Measurements from ENCODE around the gene PTS. TPM values are rescaled to one million over a fixed set of nuclear protein-coding genes. Genes with fewer than 3 reads are reported as not detected.

The PTS gene
- total RNA-seq, 1 donor from 2014 or later: 40.1 TPM

- DNase-seq (ENCODE audit: low read depth, low spot score): no peak
- Mint-ChIP-seq H3K4me1 (peaks cover 25% of the 10 kb centered on the region), H3K36me3 (ENCODE audit: low read depth) (no peaks in the 10 kb centered on the region), H3K27ac (ENCODE audit: unreplicated experiment) (no peak overlapping the region), H3K4me3 (peak overlapping the region; percentile 97), H3K27me3 (ENCODE audit: low read depth) (peaks cover 17% of the 10 kb centered on the region), H3K9me3 (no peaks in the 10 kb centered on the region)
- TF ChIP-seq CTCF (conservative IDR thresholded peaks at IDR 0.05): no peak
These were observed 1.2 kb downstream of the PTS start for GRCh38 chr11:112227471-112227870.

- Mint-ChIP-seq H3K9me3 (no peaks in the 10 kb centered on the region), H3K36me3 (ENCODE audit: low read depth) (no peaks in the 10 kb centered on the region), H3K4me3 (peak overlapping the region; percentile 97), H3K4me1 (peaks cover 25% of the 10 kb centered on the region), H3K27me3 (ENCODE audit: low read depth) (peaks cover 8% of the 10 kb centered on the region), H3K27ac (ENCODE audit: unreplicated experiment) (no peak overlapping the region)
- TF ChIP-seq CTCF (conservative IDR thresholded peaks at IDR 0.05): no peak
- DNase-seq (ENCODE audit: low read depth, low spot score): no peak
These were observed 2.5 kb downstream of the PTS start for GRCh38 chr11:112228706-112229105.

GRCh38 chr11:112229159-112229558 is 2.9 kb downstream of the PTS start:
- H3K36me3 Mint-ChIP-seq (ENCODE audit: low read depth): no peaks in the 10 kb centered on the region

GRCh38 chr11:112229746-112230433 is 3.7 kb downstream of the PTS start:
- H3K4me1 Mint-ChIP-seq: peaks cover 25% of the 10 kb centered on the region
- no peak overlapping the region for H3K27ac Mint-ChIP-seq (ENCODE audit: unreplicated experiment)
- no peak for DNase-seq (ENCODE audit: low read depth, low spot score)
- H3K27me3 Mint-ChIP-seq (ENCODE audit: low read depth): no peaks in the 10 kb centered on the region
- H3K4me3 Mint-ChIP-seq: peak overlapping the region; percentile 15
- TF ChIP-seq CTCF (conservative IDR thresholded peaks at IDR 0.05): no peak
- H3K9me3 Mint-ChIP-seq: no peaks in the 10 kb centered on the region
- H3K36me3 Mint-ChIP-seq (ENCODE audit: low read depth): no peaks in the 10 kb centered on the region

More at GRCh38 chr11:112229159-112229558, 2.9 kb downstream of the PTS start:
- Mint-ChIP-seq H3K4me3 (no peak overlapping the region), H3K4me1 (peaks cover 25% of the 10 kb centered on the region), H3K27ac (ENCODE audit: unreplicated experiment) (no peak overlapping the region), H3K27me3 (ENCODE audit: low read depth) (peaks cover 5% of the 10 kb centered on the region), H3K9me3 (no peaks in the 10 kb centered on the region)
- TF ChIP-seq CTCF (conservative IDR thresholded peaks at IDR 0.05): no peak
- DNase-seq (ENCODE audit: low read depth, low spot score): no peak

GRCh38 chr11:112231952-112232351 is 5.7 kb downstream of the PTS start:
- Mint-ChIP-seq H3K36me3 (ENCODE audit: low read depth) (peaks cover 3% of the 10 kb centered on the region), H3K4me3 (no peak overlapping the region), H3K4me1 (peaks cover 21% of the 10 kb centered on the region), H3K27ac (ENCODE audit: unreplicated experiment) (no peak overlapping the region), H3K9me3 (no peaks in the 10 kb centered on the region), H3K27me3 (ENCODE audit: low read depth) (no peaks in the 10 kb centered on the region)
- no peak for TF ChIP-seq CTCF (conservative IDR thresholded peaks at IDR 0.05)
- no peak for DNase-seq (ENCODE audit: low read depth, low spot score)
